ENCODE measurements around the gene EHBP1.

The EHBP1 gene

GRCh38 chr2:62895632-62896009, 190.1 kb downstream of the EHBP1 start:
- no peak for DNase-seq

- no peak for DNase-seq
Observed at GRCh38 chr2:62897187-62897827, 191.8 kb downstream of the EHBP1 start.

DNA sequence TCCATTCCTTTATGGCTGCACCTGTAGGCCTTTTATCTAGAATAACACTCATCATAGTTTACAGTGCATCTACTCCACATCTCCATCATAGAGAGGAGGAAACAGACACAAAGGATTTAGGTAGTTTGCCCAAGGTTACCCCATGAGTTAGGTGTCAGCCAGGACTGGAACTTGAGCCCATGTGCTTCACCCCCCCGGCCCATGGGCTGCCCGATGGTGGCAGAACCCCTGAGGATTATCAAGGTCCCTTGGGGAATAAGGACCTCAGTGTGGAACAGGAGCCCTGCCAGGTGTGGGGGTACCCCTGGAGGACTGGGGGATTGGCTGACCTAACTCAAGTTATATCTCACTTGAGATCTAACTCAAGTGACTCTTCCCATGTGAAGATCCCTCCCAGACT, 198.8 kb downstream of the EHBP1 start:
- no peak for DNase-seq

- no peak for DNase-seq
Observed at GRCh38 chr2:62908145-62908544, 202.6 kb downstream of the EHBP1 start.

GRCh38 chr2:62913311-62913710, 207.8 kb downstream of the EHBP1 start:
- no peak for DNase-seq

- no peak for DNase-seq
Observed at GRCh38 chr2:62919041-62919440, 213.5 kb downstream of the EHBP1 start.

DNA sequence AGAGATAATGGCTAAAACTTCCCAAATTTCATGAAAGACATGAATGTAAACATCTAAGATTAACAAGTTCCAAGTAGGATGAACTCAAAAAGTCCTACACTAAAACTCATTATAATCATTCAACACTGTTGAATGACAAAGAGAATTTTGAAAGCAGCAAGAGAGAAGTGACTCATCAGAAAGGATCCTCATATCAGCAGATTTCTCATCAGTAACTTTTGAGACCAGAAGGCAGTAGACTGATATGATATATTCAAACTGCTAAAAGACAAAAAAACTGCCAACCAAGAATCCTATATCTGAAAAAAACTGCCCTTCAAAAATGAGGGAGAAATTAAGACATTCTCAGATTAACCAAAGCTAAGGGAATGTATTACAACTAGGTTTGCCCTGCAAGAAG, 214.6 kb downstream of the EHBP1 start:
- DNase-seq: peak; percentile 58

GRCh38 chr2:62923242-62923641, 217.7 kb downstream of the EHBP1 start:
- no peak for DNase-seq

- DNase-seq: no peak
Observed at GRCh38 chr2:62923881-62924280, 218.4 kb downstream of the EHBP1 start.

- no peak for DNase-seq
Observed at GRCh38 chr2:62928015-62928414, 222.5 kb downstream of the EHBP1 start.

DNA sequence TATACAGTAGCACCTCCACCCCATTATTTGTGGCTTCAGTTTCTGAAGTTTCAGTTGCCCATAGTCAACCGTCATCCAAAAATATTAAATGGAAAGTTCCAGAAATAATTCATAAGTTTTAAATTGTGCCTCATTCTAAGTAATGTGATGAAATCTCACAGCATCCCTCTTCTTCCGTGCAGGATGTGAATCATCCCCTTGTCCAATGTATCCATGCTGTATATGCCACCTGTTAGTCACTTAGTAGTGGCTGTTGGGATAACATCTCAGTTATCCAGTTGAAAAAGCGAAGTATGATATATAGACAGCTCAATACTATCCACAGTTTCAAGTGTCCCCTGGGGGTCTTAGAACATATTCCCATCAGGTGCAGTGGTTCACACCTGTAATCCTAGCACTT, 226.0 kb downstream of the EHBP1 start:
- DNase-seq: no peak

DNA sequence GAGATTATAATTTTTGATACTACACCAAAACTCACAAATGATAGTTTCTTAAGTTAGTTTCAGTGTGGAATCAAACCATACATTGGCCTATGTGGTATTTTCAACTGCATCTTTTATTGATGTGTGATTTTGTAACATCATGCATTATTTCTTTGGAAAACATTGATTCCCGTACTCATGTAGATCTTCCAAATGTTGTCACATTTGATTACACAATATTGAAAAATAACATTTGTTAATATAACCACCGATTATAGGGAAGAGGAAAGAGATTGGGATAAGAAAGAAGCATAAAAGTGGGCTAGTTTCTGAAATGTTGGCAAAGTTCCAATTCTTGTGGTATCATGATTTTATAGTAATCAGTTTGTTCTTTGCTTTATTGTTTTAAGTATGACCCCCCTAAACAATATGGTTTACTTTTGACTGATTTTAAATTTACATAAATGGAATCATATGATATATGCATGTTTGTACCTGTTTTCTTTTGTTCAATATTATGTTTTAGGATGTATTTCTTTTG, 227.9 kb downstream of the EHBP1 start:
- peak; percentile 16 for DNase-seq

GRCh38 chr2:62934517-62934916, 229.0 kb downstream of the EHBP1 start:
- DNase-seq: no peak

GRCh38 chr2:62938126-62938525, 232.6 kb downstream of the EHBP1 start:
- DNase-seq: no peak

DNA sequence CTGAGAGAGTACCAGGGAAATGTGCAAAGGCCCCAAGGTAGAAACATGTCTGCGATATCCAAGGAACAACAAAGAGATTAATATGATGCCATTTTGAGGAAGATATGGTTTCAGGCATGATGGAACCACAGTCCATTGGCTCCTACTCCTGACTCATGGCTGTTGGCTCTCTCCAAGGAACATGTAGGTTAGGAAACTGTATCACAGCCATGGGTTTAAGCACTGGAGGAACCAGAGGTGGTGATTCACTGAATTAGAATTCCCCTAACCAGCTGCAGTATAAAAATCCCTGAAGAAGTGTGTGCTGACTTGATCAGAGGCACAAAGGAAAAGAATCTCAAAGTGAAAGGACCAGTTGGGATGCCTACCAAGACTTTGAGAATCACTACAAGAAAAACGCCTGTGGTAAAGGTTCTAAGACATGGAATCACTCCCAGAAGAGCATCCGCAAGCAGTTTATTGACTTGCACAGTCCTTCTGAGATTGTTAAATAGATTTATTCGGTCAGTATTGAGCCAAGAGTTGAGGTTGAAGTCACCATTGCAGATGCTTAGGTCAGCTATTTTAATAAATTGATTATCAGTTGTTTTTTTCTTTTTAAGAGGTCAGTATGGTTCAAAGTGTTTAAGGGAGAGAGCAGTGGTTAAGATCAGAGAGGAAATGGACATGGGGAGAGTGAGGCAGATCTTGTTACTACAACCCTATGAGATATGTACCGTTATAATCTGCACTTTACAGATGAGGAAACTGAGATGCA, 234.4 kb downstream of the EHBP1 start:
- DNase-seq: no peak

DNA sequence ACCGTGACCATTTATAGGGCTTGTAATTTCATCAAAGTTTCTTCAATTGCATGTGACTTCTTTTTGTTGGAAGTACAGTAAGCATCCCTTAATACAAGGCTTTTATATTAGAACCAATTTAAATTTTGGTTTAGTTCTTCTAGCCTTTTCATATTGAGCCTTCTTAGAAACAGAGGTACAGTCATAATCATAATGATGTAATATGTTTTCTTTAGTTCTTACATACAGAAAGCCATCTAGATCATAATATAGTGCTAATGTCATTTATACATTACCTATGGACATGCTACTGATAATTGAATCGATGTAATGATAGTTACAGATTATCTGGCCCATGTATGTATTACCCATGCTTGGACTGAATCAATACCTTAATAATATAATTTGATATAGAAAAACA, 235.2 kb downstream of the EHBP1 start:
- DNase-seq: no peak

- peak; percentile 12 for DNase-seq
Observed at GRCh38 chr2:62941413-62941812, 235.9 kb downstream of the EHBP1 start.

- no peak for DNase-seq
Observed at GRCh38 chr2:62944362-62944761, 238.8 kb downstream of the EHBP1 start.

GRCh38 chr2:62947403-62947802, 241.9 kb downstream of the EHBP1 start:
- DNase-seq: no peak

GRCh38 chr2:62956651-62957050, 251.1 kb downstream of the EHBP1 start:
- DNase-seq: no peak

DNA sequence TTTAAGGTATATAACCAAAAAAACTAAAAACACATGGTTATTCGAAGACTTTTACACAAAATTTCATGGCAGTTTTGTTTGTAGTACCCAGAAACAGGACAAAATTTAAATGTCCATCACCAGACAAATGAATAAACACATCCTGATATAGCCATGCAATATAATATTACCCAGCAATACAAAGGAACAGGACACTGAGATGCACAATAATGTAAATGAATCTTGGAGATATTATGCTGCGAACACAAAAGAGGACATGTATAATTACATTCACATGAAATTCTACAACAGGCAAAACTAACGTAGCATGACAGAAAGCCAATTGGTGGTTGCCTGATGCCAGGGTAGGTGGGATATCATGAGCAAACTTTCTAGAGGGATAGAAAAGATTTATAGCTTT, 252.7 kb downstream of the EHBP1 start:
- DNase-seq: no peak

DNA sequence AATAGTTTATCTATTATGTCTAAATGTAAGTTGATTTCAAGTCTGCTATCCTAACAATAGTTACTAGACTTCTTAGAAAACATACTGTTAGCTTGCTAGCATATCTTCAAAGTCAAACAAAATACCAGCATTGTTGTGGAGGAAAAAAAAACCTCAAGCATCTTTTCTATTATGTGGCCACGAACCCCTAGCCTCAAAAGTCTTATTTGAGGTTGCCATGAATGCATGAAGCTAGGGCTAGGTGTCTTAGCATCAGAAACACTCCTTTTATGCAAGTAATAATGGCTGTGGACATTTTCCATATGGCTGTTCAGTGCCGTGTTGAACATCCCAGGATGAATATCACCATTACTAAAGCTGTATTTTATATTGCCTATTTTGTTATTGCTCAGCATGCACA, 258.5 kb downstream of the EHBP1 start:
- DNase-seq: no peak

GRCh38 chr2:62964671-62965070, 259.2 kb downstream of the EHBP1 start:
- no peak for DNase-seq

GRCh38 chr2:62966991-62967390, 261.5 kb downstream of the EHBP1 start:
- peak; percentile 55 for DNase-seq

GRCh38 chr2:62968168-62968567, 262.7 kb downstream of the EHBP1 start:
- DNase-seq: no peak

Measured in hematopoietic multipotent progenitor cell treated with erythropoietin and hydrocortisone succinate and interleukin-3 and kit ligand, for 6 days (in vitro differentiated cells).